ENCODE measurements around the gene MGAT5. TPM values are rescaled to one million over a fixed set of nuclear protein-coding genes. Genes with fewer than 3 reads are reported as not detected.

MGAT5 gene
- total RNA-seq, 1 experiment from 2014 or later: 22.1 TPM

GRCh38 chr2:134347756-134348155, 93.9 kb downstream of the MGAT5 start:
- Mint-ChIP-seq H3K9me3 (ENCODE audit: unreplicated experiment) (no peaks in the 10 kb centered on the region), H3K4me3 (ENCODE audit: unreplicated experiment) (no peak overlapping the region), H3K27me3 (ENCODE audit: insufficient read depth, unreplicated experiment) (no peaks in the 10 kb centered on the region), H3K36me3 (ENCODE audit: insufficient read depth, unreplicated experiment) (no peaks in the 10 kb centered on the region), H3K4me1 (ENCODE audit: low read depth, unreplicated experiment) (no peaks in the 10 kb centered on the region), H3K27ac (ENCODE audit: unreplicated experiment) (no peak overlapping the region)
- no TSS peak for BruUV-seq (replicated peaks)
- no peak for DNase-seq
- TF ChIP-seq, protein P1, sequence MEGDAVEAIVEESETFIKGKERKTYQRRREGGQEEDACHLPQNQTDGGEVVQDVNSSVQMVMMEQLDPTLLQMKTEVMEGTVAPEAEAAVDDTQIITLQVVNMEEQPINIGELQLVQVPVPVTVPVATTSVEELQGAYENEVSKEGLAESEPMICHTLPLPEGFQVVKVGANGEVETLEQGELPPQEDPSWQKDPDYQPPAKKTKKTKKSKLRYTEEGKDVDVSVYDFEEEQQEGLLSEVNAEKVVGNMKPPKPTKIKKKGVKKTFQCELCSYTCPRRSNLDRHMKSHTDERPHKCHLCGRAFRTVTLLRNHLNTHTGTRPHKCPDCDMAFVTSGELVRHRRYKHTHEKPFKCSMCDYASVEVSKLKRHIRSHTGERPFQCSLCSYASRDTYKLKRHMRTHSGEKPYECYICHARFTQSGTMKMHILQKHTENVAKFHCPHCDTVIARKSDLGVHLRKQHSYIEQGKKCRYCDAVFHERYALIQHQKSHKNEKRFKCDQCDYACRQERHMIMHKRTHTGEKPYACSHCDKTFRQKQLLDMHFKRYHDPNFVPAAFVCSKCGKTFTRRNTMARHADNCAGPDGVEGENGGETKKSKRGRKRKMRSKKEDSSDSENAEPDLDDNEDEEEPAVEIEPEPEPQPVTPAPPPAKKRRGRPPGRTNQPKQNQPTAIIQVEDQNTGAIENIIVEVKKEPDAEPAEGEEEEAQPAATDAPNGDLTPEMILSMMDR (IDR thresholded peaks at IDR 0.05; ENCODE audit: insufficient read depth in 1 of 2, low read depth in 1 of 2, low read length in 1 of 2, severe bottlenecking in 1 of 2, unreplicated experiment in 1 of 2): no peak
- Histone ChIP-seq H3K9me3 (no peaks in the 10 kb centered on the region), H3K4me3 (ENCODE audit: low read depth, low read length) (no peak overlapping the region), H3K27me3 (replicated peaks; ENCODE audit: control insufficient read depth, insufficient read depth, low read length) (no peaks in the 10 kb centered on the region), H3K36me3 (ENCODE audit: control insufficient read depth, insufficient read depth, low read length) (no peaks in the 10 kb centered on the region), H3K4me1 (no peaks in the 10 kb centered on the region)
- POLR2A ChIA-PET: no interaction called here
- CTCF ChIA-PET: interaction anchor here (1.1 kb wide), 1 partner anchor 461 kb away, joined by 4 read pairs; no protein-coding TSS in a partner anchor
- intact Hi-C loops (cut with micrococcal nuclease; ENCODE audit: unreplicated experiment): no loop called here

- Mint-ChIP-seq H3K27ac (ENCODE audit: unreplicated experiment) (no peak overlapping the region), H3K9me3 (ENCODE audit: unreplicated experiment) (no peaks in the 10 kb centered on the region), H3K27me3 (ENCODE audit: insufficient read depth, unreplicated experiment) (no peaks in the 10 kb centered on the region), H3K4me3 (ENCODE audit: unreplicated experiment) (no peak overlapping the region), H3K4me1 (ENCODE audit: low read depth, unreplicated experiment) (no peaks in the 10 kb centered on the region), H3K36me3 (ENCODE audit: insufficient read depth, unreplicated experiment) (no peaks in the 10 kb centered on the region)
- Histone ChIP-seq H3K36me3 (ENCODE audit: control insufficient read depth, insufficient read depth, low read length) (no peaks in the 10 kb centered on the region), H3K9me3 (no peaks in the 10 kb centered on the region), H3K4me3 (ENCODE audit: low read depth, low read length) (no peak overlapping the region), H3K4me1 (no peaks in the 10 kb centered on the region), H3K27me3 (replicated peaks; ENCODE audit: control insufficient read depth, insufficient read depth, low read length) (no peaks in the 10 kb centered on the region)
- DNase-seq: no peak
- intact Hi-C loops (cut with micrococcal nuclease; ENCODE audit: unreplicated experiment): no loop called here
- POLR2A ChIA-PET: no interaction called here
- TF ChIP-seq, protein P1 (IDR thresholded peaks at IDR 0.05; ENCODE audit: insufficient read depth in 1 of 2, low read depth in 1 of 2, low read length in 1 of 2, severe bottlenecking in 1 of 2, unreplicated experiment in 1 of 2): no peak
- no TSS peak for BruUV-seq (replicated peaks)
- CTCF ChIA-PET: interaction anchor here (0.5 kb wide), 1 partner anchor 70 kb away, joined by 3 read pairs; no protein-coding TSS in a partner anchor
Observed at GRCh38 chr2:134348239-134348638, 94.4 kb downstream of the MGAT5 start.

DNA sequence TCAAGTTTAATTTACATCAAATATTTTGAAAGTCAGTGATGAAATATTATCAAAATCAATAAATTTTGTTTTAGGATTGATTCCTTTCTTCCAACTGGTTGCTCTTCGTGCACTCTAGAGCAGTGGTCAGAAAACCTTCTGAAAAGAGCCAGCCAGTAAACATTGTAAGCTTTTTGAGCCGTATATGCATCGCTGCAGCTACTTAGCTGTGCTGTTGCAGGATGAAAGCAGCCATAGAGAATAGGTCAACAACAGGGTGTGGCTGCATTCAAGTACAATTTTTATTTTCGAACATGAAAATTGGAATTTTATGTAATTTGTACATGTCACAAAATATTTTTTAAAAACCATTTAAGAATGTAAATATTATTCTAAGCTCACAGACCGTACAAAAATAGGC, 94.9 kb downstream of the MGAT5 start:
- H3K27ac Mint-ChIP-seq (ENCODE audit: unreplicated experiment): no peak overlapping the region
- CTCF ChIA-PET: interaction anchor here (0.5 kb wide), 1 partner anchor 70 kb away, joined by 3 read pairs; no protein-coding TSS in a partner anchor
- intact Hi-C loops (cut with micrococcal nuclease; ENCODE audit: unreplicated experiment): no loop called here

More for the DNA sequence above, 94.9 kb downstream of the MGAT5 start:
- BruUV-seq (replicated peaks): no TSS peak
- no peak overlapping the region for H3K4me3 ChIP-seq (ENCODE audit: low read depth, low read length)
- Mint-ChIP-seq H3K9me3 (ENCODE audit: unreplicated experiment) (no peaks in the 10 kb centered on the region), H3K27me3 (ENCODE audit: insufficient read depth, unreplicated experiment) (no peaks in the 10 kb centered on the region), H3K36me3 (ENCODE audit: insufficient read depth, unreplicated experiment) (no peaks in the 10 kb centered on the region), H3K4me3 (ENCODE audit: unreplicated experiment) (no peak overlapping the region), H3K4me1 (ENCODE audit: low read depth, unreplicated experiment) (no peaks in the 10 kb centered on the region)
- DNase-seq: no peak
- no peaks in the 10 kb centered on the region for H3K36me3 ChIP-seq (ENCODE audit: control insufficient read depth, insufficient read depth, low read length)
- H3K4me1 ChIP-seq: no peaks in the 10 kb centered on the region
- no peaks in the 10 kb centered on the region for H3K27me3 ChIP-seq (replicated peaks; ENCODE audit: control insufficient read depth, insufficient read depth, low read length)
- H3K9me3 ChIP-seq: no peaks in the 10 kb centered on the region
- POLR2A ChIA-PET: no interaction called here
- TF ChIP-seq, protein P1 (IDR thresholded peaks at IDR 0.05; ENCODE audit: insufficient read depth in 1 of 2, low read depth in 1 of 2, low read length in 1 of 2, severe bottlenecking in 1 of 2, unreplicated experiment in 1 of 2): no peak

All from Caco-2 (cell line).